ENCODE measurements around the gene CLECL1.

- TF ChIP-seq CTCF (IDR thresholded peaks at IDR 0.05; ENCODE audit: control extremely low read depth in 1 of 3, insufficient read depth in 1 of 3, low read depth in 1 of 3, low read length in 3 of 3) (no peak), EZH2 (IDR thresholded peaks at IDR 0.05; ENCODE audit: low read depth, low read length, severe bottlenecking) (no peak), POLR2AphosphoS5 (IDR thresholded peaks at IDR 0.05; ENCODE audit: low read depth, low read length) (no peak), POLR2A (IDR thresholded peaks at IDR 0.05; ENCODE audit: control extremely low read depth in 1 of 2, low read depth in 2 of 2, low read length in 2 of 2) (no peak), BACH1 (IDR thresholded peaks at IDR 0.05; ENCODE audit: low read length) (no peak), TAF1 (IDR thresholded peaks at IDR 0.05; ENCODE audit: low read depth, low read length) (no peak), MAX (IDR thresholded peaks at IDR 0.05) (no peak), ATF2 (IDR thresholded peaks at IDR 0.05; ENCODE audit: low read length) (no peak), HDAC6 (IDR thresholded peaks at IDR 0.05; ENCODE audit: low read depth, low read length) (no peak), HDAC2 (IDR thresholded peaks at IDR 0.05; ENCODE audit: borderline replicate concordance in 1 of 2, low read depth in 2 of 2, low read length in 2 of 2) (no peak), CBX8 (IDR thresholded peaks at IDR 0.05; ENCODE audit: borderline replicate concordance, low read depth, low read length) (no peak)
Observed at GRCh38 chr12:9674226-9674590, 58.7 kb downstream of the CLECL1 start.
